ENCODE data around the gene HES7. TPM values are rescaled to one million over a fixed set of nuclear protein-coding genes. Genes with fewer than 3 reads are reported as not detected.
"Not testable (repeated sequence)": the region's sequence is repeated elsewhere in the genome, so short reads cannot be mapped to it uniquely, and the experiment has no call there.

Gene HES7
- not detected for total RNA-seq
- polyA plus RNA-seq: under 1 TPM in 1 of 3 donors, not detected in 2; 0.16 TPM

- TF ChIP-seq EP300 (IDR thresholded peaks at IDR 0.05): no peak
- no peak for TF ChIP-seq POLR2AphosphoS5 (IDR thresholded peaks at IDR 0.05)
- TF ChIP-seq, protein P1, sequence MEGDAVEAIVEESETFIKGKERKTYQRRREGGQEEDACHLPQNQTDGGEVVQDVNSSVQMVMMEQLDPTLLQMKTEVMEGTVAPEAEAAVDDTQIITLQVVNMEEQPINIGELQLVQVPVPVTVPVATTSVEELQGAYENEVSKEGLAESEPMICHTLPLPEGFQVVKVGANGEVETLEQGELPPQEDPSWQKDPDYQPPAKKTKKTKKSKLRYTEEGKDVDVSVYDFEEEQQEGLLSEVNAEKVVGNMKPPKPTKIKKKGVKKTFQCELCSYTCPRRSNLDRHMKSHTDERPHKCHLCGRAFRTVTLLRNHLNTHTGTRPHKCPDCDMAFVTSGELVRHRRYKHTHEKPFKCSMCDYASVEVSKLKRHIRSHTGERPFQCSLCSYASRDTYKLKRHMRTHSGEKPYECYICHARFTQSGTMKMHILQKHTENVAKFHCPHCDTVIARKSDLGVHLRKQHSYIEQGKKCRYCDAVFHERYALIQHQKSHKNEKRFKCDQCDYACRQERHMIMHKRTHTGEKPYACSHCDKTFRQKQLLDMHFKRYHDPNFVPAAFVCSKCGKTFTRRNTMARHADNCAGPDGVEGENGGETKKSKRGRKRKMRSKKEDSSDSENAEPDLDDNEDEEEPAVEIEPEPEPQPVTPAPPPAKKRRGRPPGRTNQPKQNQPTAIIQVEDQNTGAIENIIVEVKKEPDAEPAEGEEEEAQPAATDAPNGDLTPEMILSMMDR (IDR thresholded peaks at IDR 0.05): no peak
- TF ChIP-seq POLR2A (IDR thresholded peaks at IDR 0.05): no peak
- 1% methylated on average over 29 of the region's 29 CpGs for WGBS, 2 donors
- peak; percentile 79 for DNase-seq
- Histone ChIP-seq H3K27ac (peak within 1 kb of the TSS in 1 of 4 donors; percentile 53), H3K27me3 (peaks cover 12 to 55% (median 53%) of the 10 kb centered on the region in 3 donors), H3K4me1 (peaks cover 0 to 74% (median 68%) of the 10 kb centered on the region in 4 donors), H3K36me3 (no peaks in the 10 kb centered on the region), H3K9me3 (no peaks in the 10 kb centered on the region), H3K4me3 (peak within 1 kb of the TSS; percentile 27 to 53 (median 46))
- intact Hi-C loops (cut with DNase I): loop anchor here (2.0 to 5.0 kb wide), 2 partner anchors 35 to 53 kb away; partner anchors contain the start of gene TMEM107
Observed at GRCh38 chr17:8123695-8124349, at the start of gene HES7. Gene HES7 (minus strand): TSS chr17:8124106. CDS start chr17:8124084, 22 bp downstream.

GRCh38 chr17:8173056-8173870, 49.4 kb upstream of the HES7 start:
- 0 to 1% methylated on average over 23 of the region's 23 CpGs for WGBS, 2 donors
- H3K27me3 ChIP-seq: no peaks in the 10 kb centered on the region
- H3K4me3 ChIP-seq: peak overlapping the region; percentile 15 to 54 (median 43)
- peak; percentile 93 for DNase-seq
- H3K4me1 ChIP-seq: peaks cover 0 to 37% (median 26%) of the 10 kb centered on the region in 4 donors
- H3K9me3 ChIP-seq: no peaks in the 10 kb centered on the region
- no peaks in the 10 kb centered on the region for H3K36me3 ChIP-seq
- H3K27ac ChIP-seq: peak overlapping the region; percentile 81 to 89 (median 86)
- intact Hi-C loops (cut with DNase I): no loop called here
- TF ChIP-seq EP300 (IDR thresholded peaks at IDR 0.05) (peak in 1 of 4 donors; percentile 35), POLR2A (IDR thresholded peaks at IDR 0.05) (peak; percentile 99 to 100), POLR2AphosphoS5 (IDR thresholded peaks at IDR 0.05) (peak; percentile 99 to 100 (median 100))
- TF ChIP-seq, protein P1 (IDR thresholded peaks at IDR 0.05): no peak

- 88 to 90% methylated on average over 19 of the region's 19 CpGs for WGBS, 2 donors
- H3K27ac ChIP-seq; H3K27me3 ChIP-seq; intact Hi-C loops (cut with DNase I); DNase-seq; H3K9me3 ChIP-seq; H3K4me3 ChIP-seq; H3K36me3 ChIP-seq: not testable (repeated sequence)
- peaks cover 0 to 19% (median 9%) of the 10 kb centered on the region in 4 donors for H3K4me1 ChIP-seq
Observed at GRCh38 chr17:8170186-8170585, 46.3 kb upstream of the HES7 start.

DNA sequence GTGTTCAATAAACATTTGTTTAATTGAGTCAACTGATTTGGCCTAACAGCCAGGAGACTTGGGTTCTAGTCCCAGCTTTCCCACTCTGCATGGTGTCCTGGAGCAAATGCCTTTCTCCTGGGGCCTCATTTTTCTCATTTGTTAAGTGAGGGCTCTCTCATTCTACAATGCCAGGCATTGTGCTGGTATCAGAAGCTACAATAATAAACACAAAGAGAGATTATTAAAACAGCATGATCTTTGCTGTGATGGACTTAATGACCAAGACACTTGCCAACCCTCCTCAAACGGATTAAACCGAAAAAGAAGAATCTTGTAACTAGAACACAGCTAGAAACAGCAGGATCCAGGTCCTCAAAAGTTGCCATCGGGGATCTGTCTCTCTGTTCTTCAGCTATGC, 43.6 kb upstream of the HES7 start:
- TF ChIP-seq, protein P1 (IDR thresholded peaks at IDR 0.05): no peak
- no peak for TF ChIP-seq POLR2A (IDR thresholded peaks at IDR 0.05)
- TF ChIP-seq POLR2AphosphoS5 (IDR thresholded peaks at IDR 0.05): no peak
- no peak for TF ChIP-seq EP300 (IDR thresholded peaks at IDR 0.05)
- Histone ChIP-seq H3K4me1 (peaks cover 0 to 18% (median 17%) of the 10 kb centered on the region in 4 donors), H3K9me3 (no peaks in the 10 kb centered on the region), H3K4me3 (no peak overlapping the region), H3K27ac (no peak overlapping the region), H3K36me3 (no peaks in the 10 kb centered on the region), H3K27me3 (no peaks in the 10 kb centered on the region)
- intact Hi-C loops (cut with DNase I): no loop called here
- WGBS, 2 donors: 87 to 91% methylated on average over 3 of the region's 3 CpGs
- no peak for DNase-seq

- 92 to 93% methylated on average over 6 of the region's 6 CpGs for WGBS, 2 donors
- Histone ChIP-seq H3K36me3 (no peaks in the 10 kb centered on the region), H3K4me1 (peaks cover 0 to 22% (median 20%) of the 10 kb centered on the region in 4 donors), H3K27me3 (no peaks in the 10 kb centered on the region), H3K4me3 (no peak overlapping the region), H3K9me3 (no peaks in the 10 kb centered on the region), H3K27ac (no peak overlapping the region)
- DNase-seq: no peak
- TF ChIP-seq POLR2AphosphoS5 (IDR thresholded peaks at IDR 0.05) (no peak), POLR2A (IDR thresholded peaks at IDR 0.05) (no peak), EP300 (IDR thresholded peaks at IDR 0.05) (no peak)
- TF ChIP-seq, protein P1 (IDR thresholded peaks at IDR 0.05): no peak
- intact Hi-C loops (cut with DNase I): no loop called here
Observed at GRCh38 chr17:8166731-8167130, 42.8 kb upstream of the HES7 start.

All from sigmoid colon (tissue), 7 donors.